Loucy (cell line): ENCODE results near the gene PPM1F.

Source experiments
- CTCF ChIP-seq: fragments of 200-600 bp; sonication (generic); conservative IDR thresholded peaks from 2 replicates; pipeline ENCODE4 v1.5.1; 2014; ENCODE audit warnings: mild to moderate bottlenecking, antibody characterized with exemption, low read length
- EZH2phosphoT487 ChIP-seq: fragments of 200-600 bp; IDR thresholded peaks from 2 replicates; pipeline ENCODE4 v1.6.1; 2018; ENCODE audit warnings: antibody characterized with exemption, mild to moderate bottlenecking, moderate library complexity, borderline replicate concordance

GRCh38 chr22:21909871-21910270, 42.8 kb downstream of the PPM1F start:
- no peak for TF ChIP-seq CTCF
- TF ChIP-seq EZH2phosphoT487, result no peak
